Astrocyte of the spinal cord (primary cell): ENCODE results near the gene CCND2.

Source experiments
- DNase-seq: peaks from one replicate; pipeline ENCODE4 v3.0.0; 2011; ENCODE audit warnings: low read depth, low spot score
- H3K4me3 ChIP-seq: 2 replicates; pipeline ENCODE4 v1.5.1; 2011; ENCODE audit warnings: low read depth, mild to moderate bottlenecking, low read length, moderate library complexity
- in situ Hi-C: cut with HindIII; loops from 2 replicates; pipeline ENCODE4 v1.10.0; 2017; ENCODE audit warnings: low sequenced_read_pairs
- TF ChIP-seq, protein P1 (sequence below): IDR thresholded peaks from 2 replicates; pipeline ENCODE4 v1.5.1; 2012; ENCODE audit warnings: low read depth, mild to moderate bottlenecking, low read length, inconsistent platforms

Gene CCND2

DNA sequence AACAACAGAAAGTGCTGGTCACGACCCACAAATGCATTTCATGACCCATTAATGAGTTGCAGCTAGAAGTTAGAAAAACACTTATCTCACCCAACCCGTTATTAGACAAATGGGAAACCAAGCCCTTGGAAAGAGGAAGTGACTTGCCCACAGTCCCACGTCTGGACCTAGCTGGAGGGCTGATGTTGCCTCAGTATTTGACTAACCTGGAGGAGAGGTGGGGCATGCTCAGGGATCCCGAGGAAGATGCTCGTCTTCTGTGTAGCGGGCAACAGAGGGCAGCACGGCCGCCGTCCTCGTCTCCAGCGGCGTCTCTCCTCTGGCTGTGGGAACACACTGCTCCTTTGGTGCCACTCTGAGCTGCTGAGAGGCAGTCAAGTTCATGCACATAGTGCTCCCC is 12.7 kb downstream of the CCND2 start:
- TF ChIP-seq, protein P1, sequence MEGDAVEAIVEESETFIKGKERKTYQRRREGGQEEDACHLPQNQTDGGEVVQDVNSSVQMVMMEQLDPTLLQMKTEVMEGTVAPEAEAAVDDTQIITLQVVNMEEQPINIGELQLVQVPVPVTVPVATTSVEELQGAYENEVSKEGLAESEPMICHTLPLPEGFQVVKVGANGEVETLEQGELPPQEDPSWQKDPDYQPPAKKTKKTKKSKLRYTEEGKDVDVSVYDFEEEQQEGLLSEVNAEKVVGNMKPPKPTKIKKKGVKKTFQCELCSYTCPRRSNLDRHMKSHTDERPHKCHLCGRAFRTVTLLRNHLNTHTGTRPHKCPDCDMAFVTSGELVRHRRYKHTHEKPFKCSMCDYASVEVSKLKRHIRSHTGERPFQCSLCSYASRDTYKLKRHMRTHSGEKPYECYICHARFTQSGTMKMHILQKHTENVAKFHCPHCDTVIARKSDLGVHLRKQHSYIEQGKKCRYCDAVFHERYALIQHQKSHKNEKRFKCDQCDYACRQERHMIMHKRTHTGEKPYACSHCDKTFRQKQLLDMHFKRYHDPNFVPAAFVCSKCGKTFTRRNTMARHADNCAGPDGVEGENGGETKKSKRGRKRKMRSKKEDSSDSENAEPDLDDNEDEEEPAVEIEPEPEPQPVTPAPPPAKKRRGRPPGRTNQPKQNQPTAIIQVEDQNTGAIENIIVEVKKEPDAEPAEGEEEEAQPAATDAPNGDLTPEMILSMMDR, result no peak
- DNase-seq, result no peak
- in situ Hi-C loops, result no loop called here
- H3K4me3 ChIP-seq, result no peak overlapping the region

DNA sequence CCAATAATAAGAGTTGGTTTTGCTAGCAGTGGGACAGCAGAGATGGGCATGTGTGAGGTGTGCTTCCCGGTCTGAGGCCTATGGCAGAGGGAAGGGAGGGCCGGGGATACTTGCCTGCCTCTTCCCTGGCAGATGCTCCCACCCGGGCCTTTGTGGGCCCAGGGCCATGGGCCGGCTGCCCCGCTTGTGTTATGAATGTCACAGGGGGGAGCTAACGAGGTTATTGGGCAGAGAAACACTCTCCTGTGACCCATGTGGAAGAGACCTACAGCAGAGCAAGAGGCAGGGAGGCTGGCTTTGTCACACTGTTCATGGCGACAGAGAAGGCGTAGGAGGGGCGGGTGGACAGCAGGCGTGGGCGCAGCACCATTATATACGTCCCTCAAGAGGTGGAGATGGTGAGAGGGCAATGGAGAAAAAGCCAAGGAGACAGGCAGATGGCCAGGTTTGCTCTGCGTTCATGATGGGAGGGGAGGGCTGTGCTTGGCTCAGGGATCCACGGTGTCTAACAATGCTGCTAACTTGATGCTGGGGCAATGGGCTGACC is 13.3 kb downstream of the CCND2 start:
- TF ChIP-seq, protein P1, result no peak
- in situ Hi-C loops, result no loop called here
- DNase-seq, result no peak
- H3K4me3 ChIP-seq, result no peak overlapping the region

DNA sequence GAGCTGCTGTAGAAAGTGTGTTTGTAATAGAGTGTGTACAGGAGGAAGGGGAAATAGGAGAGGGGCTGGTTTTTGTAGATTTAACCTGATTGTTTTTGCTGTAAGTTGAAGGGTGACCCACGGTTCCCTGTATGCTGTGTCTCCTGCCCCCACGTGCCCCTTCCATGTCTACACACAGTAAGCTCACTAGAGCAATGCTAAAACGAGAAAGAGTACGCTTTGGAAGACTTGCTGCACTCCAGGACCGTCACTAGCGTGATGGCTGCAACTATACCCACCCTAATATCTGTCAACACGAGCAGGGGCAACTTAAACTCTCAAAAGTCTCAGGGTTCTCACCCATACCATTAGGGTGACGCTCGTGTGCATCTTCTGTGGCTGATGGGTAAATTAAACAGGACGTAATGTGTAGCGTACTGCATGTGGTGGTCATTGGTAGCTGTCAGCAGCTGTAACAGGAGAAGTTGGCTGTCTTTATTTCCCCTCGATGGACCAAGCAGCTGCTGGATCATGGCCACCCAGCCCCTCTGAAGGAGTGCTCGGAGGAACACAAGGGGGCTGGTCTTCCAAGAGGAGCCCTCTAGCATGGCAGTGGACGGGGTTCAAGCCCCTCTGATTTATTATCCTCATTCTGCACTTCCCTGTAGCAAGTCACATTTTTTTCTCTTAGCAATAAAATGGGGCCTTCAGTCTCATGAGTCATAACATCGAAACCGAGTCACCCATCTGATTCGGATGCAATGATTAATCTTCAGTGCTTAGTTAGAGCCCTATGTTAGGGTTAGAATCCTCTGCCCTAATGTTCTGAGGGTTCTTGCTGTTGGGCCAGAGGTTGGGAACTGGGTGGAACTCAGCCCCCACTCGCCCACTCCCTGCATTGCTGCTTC is 14.0 kb downstream of the CCND2 start:
- no peak overlapping the region for H3K4me3 ChIP-seq
- TF ChIP-seq, protein P1, result no peak
- in situ Hi-C loops, result no loop called here
- DNase-seq, result no peak

DNA sequence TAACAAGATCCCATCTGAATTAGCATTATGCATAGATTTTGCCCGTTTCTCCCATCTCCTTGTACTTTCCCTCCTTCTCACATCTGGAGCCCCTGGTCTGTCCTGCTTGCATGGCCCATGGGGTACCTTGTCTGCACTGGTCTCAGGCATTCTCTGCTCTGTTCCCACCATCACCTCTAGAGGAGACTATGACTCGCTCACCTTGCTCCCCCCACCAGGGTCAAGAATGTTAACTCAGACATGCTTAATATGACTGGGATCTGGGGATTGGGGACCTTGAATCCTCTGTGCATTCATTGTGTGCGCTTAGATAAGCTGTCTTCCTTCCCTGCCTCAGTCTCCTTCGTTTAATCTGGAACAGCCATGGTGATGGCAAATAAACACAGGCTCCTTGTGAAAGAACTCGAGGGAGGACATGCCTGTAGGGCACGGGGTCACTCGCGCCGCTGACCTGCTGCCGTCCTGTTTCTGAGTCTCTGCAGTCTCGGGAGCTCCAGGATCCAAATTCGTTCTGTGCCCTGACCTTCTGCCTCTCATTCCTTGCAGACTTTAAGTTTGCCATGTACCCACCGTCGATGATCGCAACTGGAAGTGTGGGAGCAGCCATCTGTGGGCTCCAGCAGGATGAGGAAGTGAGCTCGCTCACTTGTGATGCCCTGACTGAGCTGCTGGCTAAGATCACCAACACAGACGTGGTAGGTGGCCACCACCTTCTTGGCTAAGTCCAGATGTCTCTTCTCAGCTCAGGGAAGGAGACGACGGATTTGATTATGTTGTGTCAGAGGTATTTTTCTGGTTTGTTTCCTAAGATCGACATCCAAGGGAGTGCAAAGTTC is 15.0 kb downstream of the CCND2 start:
- no peak for DNase-seq
- no peak overlapping the region for H3K4me3 ChIP-seq
- TF ChIP-seq, protein P1, result no peak
- in situ Hi-C loops, result no loop called here

DNA sequence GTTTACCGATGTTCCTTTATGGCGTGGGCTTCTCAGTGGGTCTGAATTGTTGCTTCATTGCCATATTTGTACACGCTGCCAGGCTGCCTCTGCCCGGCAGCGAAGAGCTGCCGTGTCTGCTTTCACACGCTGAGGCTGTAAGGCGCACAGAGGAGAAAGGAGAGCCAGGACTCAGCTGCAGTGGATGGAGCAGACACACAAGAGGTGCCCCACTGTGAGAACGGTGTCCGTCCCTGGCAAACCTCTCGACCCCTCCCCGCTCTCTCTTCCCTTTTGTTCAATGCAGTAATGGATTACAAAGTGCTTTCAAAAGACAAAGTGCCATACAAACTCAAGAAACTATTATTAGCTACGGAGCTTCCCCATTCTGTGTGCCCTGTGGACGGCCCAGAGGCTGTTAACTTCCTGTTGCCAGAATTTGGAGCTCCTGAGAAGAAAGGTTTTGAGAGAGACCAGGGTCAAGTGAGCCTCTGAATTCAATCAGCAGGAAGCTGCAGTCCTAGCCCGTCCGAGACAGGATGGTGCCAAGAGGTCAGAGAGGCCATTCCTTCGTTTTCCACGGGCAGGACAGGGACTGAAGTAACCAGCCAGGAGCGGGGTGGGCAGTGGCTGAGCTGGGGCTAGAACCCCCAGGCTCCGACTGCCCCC is 15.8 kb downstream of the CCND2 start:
- TF ChIP-seq, protein P1, result no peak
- in situ Hi-C loops, result no loop called here

DNA sequence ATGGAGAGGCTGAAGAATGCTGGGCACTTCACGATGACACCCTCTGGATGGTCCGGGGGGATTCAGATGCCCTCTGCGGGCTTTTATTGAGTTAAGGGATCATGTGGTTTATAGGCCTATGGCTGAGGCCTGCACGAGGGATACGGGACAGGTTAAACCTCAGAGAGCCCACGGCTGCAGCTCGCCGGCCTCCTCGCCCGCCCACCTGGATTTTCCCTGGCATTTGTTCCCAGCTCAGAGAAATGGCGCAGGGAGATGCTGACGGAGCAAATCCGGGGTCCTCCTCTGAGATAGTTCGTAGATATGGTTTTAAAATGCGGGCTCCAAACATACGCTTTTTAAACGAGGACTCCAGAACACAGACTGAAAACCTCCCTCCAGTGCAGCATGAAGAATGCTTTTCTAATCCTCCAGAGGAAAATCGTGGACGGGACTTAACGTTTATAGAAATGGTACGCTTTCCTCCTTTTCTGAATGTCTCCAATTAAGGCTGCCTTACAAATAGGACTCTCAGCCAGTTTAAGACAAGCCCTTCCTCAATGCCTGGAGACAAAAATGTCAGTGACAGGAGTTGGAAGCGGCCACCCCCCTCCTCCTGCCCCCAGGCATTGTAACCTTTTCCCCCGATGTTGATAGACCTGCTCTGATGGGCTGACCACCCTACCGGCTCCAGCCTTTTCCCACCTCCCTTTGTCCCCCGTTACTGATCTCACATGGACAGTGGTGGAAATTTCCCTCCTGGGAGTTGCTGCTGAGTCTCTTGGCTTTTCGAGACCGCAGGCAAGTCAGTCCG is 16.6 kb downstream of the CCND2 start:
- TF ChIP-seq, protein P1, result no peak
- in situ Hi-C loops, result no loop called here
- H3K4me3 ChIP-seq, result no peak overlapping the region

More for the DNA sequence above, 15.8 kb downstream of the CCND2 start:
- DNase-seq, result no peak
- H3K4me3 ChIP-seq, result no peak overlapping the region

More for the DNA sequence above, 16.6 kb downstream of the CCND2 start:
- no peak for DNase-seq
